ENCODE data around the gene OPA1. TPM values are rescaled to one million over a fixed set of nuclear protein-coding genes. Genes with fewer than 3 reads are reported as not detected.

OPA1 gene
- total and polyA plus RNA-seq, 4 donors: 13.2 to 54.5 (median 33.4) TPM

DNA sequence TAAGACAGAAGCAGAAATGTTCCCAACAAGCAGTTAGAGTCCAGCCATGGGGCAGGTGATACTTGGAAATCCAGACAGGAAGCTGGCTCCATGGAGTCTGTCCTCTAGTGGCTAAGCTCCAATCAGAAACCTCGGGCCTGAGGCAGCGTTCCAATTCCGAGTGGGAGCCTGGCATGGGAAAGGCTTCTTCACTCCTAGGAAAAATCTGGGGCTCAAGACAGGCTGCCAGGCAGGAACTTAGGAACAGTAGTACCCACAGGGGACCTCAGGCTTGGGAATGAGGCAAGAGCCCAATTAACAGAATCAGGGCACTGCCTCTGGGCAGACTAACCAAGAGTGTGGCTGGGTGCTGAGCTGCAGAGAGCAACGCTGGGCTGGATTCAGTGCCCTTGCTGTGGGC lies 32.1 kb upstream of the OPA1 start (continued):
- TF ChIP-seq MAX (IDR thresholded peaks at IDR 0.05): no peak

GRCh38 chr3:193563426-193563825 lies 29.6 kb upstream of the OPA1 start:
- no peak for TF ChIP-seq MAX (IDR thresholded peaks at IDR 0.05)
- no peak for TF ChIP-seq YY1 (IDR thresholded peaks at IDR 0.05)
- no peak for TF ChIP-seq HNF4G (IDR thresholded peaks at IDR 0.05)
- no peak for TF ChIP-seq NR2F2 (IDR thresholded peaks at IDR 0.05)
- no peak for TF ChIP-seq GABPA (IDR thresholded peaks at IDR 0.05 in 1 of 2, conservative IDR thresholded peaks at IDR 0.05 in 1 of 2)
- TF ChIP-seq SP1 (IDR thresholded peaks at IDR 0.05): no peak
- TF ChIP-seq TAF1 (conservative IDR thresholded peaks at IDR 0.05): no peak
- TF ChIP-seq RAD21 (IDR thresholded peaks at IDR 0.05): no peak
- TF ChIP-seq, protein P1, sequence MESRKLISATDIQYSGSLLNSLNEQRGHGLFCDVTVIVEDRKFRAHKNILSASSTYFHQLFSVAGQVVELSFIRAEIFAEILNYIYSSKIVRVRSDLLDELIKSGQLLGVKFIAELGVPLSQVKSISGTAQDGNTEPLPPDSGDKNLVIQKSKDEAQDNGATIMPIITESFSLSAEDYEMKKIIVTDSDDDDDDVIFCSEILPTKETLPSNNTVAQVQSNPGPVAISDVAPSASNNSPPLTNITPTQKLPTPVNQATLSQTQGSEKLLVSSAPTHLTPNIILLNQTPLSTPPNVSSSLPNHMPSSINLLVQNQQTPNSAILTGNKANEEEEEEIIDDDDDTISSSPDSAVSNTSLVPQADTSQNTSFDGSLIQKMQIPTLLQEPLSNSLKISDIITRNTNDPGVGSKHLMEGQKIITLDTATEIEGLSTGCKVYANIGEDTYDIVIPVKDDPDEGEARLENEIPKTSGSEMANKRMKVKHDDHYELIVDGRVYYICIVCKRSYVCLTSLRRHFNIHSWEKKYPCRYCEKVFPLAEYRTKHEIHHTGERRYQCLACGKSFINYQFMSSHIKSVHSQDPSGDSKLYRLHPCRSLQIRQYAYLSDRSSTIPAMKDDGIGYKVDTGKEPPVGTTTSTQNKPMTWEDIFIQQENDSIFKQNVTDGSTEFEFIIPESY (IDR thresholded peaks at IDR 0.05): no peak
- no peak for TF ChIP-seq EGR1 (IDR thresholded peaks at IDR 0.05; ENCODE audit: low read depth in 2 of 2)
- TF ChIP-seq, protein P2, sequence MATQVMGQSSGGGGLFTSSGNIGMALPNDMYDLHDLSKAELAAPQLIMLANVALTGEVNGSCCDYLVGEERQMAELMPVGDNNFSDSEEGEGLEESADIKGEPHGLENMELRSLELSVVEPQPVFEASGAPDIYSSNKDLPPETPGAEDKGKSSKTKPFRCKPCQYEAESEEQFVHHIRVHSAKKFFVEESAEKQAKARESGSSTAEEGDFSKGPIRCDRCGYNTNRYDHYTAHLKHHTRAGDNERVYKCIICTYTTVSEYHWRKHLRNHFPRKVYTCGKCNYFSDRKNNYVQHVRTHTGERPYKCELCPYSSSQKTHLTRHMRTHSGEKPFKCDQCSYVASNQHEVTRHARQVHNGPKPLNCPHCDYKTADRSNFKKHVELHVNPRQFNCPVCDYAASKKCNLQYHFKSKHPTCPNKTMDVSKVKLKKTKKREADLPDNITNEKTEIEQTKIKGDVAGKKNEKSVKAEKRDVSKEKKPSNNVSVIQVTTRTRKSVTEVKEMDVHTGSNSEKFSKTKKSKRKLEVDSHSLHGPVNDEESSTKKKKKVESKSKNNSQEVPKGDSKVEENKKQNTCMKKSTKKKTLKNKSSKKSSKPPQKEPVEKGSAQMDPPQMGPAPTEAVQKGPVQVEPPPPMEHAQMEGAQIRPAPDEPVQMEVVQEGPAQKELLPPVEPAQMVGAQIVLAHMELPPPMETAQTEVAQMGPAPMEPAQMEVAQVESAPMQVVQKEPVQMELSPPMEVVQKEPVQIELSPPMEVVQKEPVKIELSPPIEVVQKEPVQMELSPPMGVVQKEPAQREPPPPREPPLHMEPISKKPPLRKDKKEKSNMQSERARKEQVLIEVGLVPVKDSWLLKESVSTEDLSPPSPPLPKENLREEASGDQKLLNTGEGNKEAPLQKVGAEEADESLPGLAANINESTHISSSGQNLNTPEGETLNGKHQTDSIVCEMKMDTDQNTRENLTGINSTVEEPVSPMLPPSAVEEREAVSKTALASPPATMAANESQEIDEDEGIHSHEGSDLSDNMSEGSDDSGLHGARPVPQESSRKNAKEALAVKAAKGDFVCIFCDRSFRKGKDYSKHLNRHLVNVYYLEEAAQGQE (IDR thresholded peaks at IDR 0.05): no peak
- TF ChIP-seq HNF4A (conservative IDR thresholded peaks at IDR 0.05): no peak
- TF ChIP-seq JUND (IDR thresholded peaks at IDR 0.05): no peak
- no peak for TF ChIP-seq CTCF (IDR thresholded peaks at IDR 0.05; ENCODE audit: low read depth, low read length, missing input control)
- TF ChIP-seq, protein P3, sequence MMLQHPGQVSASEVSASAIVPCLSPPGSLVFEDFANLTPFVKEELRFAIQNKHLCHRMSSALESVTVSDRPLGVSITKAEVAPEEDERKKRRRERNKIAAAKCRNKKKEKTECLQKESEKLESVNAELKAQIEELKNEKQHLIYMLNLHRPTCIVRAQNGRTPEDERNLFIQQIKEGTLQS (IDR thresholded peaks at IDR 0.05): no peak
- no peak for TF ChIP-seq FOXA2 (IDR thresholded peaks at IDR 0.05)
- TF ChIP-seq RXRA (IDR thresholded peaks at IDR 0.05): no peak
- TF ChIP-seq FOXA1 (IDR thresholded peaks at IDR 0.05): no peak
- 86% methylated on average over 3 of the region's 3 CpGs for WGBS
- no peak overlapping the region for H3K27ac ChIP-seq (ENCODE audit: low read depth in 1 of 2, low read length in 2 of 2)

More at GRCh38 chr3:193563426-193563825, 29.6 kb upstream of the OPA1 start:
- Histone ChIP-seq H3K27me3 (ENCODE audit: control insufficient read depth in 4 of 4, insufficient read depth in 4 of 4, low read length in 3 of 4) (no peaks in the 10 kb centered on the region), H3K36me3 (ENCODE audit: control insufficient read depth in 4 of 4, insufficient read depth in 3 of 4, low read depth in 1 of 4, low read length in 3 of 4) (no peaks in the 10 kb centered on the region), H3K4me1 (ENCODE audit: control insufficient read depth in 4 of 4, insufficient read depth in 4 of 4, low read length in 3 of 4) (no peaks in the 10 kb centered on the region), H3K9me3 (ENCODE audit: control insufficient read depth in 4 of 4, low read length in 3 of 4) (no peaks in the 10 kb centered on the region), H3K9ac (ENCODE audit: low read depth in 1 of 2, low read length in 2 of 2) (no peak overlapping the region), H3K4me3 (ENCODE audit: low read depth in 1 of 3, low read length in 3 of 3) (no peak overlapping the region)
- no peak for DNase-seq (ENCODE audit: low spot score)
